ENCODE data around the gene NACC1.
"Not testable (repeated sequence)": the region's sequence is repeated elsewhere in the genome, so short reads cannot be mapped to it uniquely, and the experiment has no call there.

The NACC1 gene

DNA sequence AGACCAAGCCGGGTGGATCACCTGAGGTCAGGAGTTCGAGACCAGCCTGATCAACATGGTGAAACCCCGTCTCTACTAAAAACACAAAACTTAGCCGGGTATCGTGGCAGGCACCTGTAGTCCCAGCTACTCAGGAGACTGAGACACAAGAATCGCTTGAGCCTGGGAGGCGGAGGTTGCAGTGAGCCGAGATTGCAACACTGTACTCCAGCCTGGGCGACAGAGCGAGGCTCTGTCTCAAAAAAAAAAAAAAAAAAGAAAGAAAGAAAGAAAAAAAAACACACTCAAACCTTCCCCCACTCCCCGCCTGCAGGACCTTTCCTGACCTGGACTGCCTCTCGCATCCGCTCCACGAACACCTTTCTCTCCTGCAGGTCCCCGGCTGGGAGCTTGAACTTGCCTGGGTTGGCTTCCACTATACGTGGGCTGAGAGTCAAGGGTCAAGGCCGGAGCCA lies 31.1 kb downstream of the NACC1 start:
- not testable (repeated sequence) for DNase-seq

DNA sequence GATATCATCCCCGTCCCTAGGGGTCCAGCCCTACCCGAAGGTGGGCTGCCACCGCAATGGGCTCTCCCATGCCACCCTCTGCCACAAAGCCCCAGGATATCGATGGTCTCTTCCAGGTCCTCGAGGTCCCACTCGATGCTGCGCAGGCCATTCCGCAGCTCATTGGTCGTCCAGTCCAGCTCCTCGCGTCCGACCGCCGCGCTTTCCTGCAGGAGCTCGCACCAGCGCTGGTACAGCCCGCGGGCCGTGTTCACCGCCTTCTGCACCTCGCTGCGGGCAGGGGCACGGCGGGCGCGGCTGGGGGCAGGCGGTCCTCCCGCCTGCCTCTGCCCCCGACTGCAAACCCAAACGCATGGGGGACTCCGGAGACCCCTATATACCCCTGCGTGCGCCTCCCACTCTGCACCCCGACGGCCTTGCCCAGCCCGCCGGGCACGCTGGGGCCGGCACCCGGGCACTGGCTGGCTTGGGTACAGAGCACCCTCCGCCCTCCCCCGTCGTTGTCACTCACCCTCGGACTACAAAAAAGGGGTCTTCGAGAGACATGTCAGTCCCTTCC lies 31.6 kb downstream of the NACC1 start:
- peak; percentile 47 to 74 (median 58) for DNase-seq

- DNase-seq = peak; percentile 97 to 98 (median 98)
Observed at GRCh38 chr19:13150187-13150930, 32.3 kb downstream of the NACC1 start, which contains the start of the genes IER2 and STX10. Gene IER2, plus strand, starts transcription at chr19:13150411. Its CDS starts 2,776 bp downstream, at chr19:13153187. Gene STX10, minus strand, starts transcription at chr19:13150375. Its CDS starts 202 bp downstream, at chr19:13150173.

GRCh38 chr19:13150931-13151604 lies 33.0 kb downstream of the NACC1 start:
- DNase-seq = peak; percentile 15 to 54 (median 42)

- peak; percentile 99 for DNase-seq
Observed at GRCh38 chr19:13151605-13152355, 33.7 kb downstream of the NACC1 start.

DNA sequence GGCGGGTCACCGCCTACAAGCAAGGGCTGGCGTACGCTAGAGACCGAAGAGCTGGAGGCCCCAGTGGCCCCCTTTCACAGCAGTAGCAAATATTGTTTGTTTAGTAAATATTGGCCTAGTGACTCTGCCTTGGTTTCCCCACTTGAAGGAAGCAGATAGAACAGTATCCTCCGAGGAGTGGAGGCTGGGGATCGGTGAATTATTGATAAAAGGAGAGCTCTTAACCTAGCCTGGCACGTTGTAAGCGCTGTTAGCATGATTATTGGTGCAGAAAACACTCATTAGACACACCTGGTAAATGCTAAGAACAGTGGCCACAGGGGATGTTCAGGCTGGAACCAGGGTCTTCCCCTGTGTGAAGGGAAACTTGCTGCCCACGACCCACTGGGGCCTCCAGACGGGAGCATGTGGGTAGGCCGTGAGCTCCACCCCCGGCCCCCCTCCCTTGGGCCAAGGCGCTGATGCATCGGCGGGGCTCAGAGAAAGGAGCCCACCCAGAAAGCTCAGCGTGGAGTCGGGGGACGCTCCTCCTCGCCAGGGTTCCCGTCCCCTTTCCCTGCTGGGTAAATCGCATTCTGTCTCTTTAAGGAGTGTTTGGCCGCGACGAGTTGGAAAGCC lies 34.4 kb downstream of the NACC1 start:
- no peak for DNase-seq

DNA sequence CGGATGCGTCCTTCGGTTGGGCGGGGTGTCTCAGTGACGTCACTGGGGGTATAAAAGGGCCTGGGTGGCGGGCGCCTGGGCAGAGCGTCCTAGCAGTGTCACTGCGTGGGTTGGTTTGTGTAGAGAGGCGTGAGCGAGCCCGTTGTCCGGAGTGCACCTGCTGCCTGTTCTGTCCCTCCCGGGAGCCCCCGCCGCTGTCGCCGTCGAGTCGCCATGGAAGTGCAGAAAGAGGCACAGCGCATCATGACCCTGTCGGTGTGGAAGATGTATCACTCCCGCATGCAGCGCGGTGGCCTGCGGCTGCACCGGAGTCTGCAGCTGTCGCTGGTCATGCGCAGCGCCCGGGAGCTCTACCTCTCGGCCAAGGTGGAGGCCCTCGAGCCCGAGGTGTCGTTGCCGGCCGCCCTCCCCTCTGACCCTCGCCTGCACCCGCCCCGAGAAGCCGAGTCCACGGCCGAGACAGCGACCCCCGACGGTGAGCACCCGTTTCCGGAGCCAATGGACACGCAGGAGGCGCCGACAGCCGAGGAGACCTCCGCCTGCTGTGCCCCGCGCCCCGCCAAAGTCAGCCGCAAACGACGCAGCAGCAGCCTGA lies 35.0 kb downstream of the NACC1 start:
- peak; percentile 97 to 98 (median 98) for DNase-seq

GRCh38 chr19:13153569-13154240 lies 35.6 kb downstream of the NACC1 start:
- peak; percentile 33 to 70 (median 58) for DNase-seq

DNA sequence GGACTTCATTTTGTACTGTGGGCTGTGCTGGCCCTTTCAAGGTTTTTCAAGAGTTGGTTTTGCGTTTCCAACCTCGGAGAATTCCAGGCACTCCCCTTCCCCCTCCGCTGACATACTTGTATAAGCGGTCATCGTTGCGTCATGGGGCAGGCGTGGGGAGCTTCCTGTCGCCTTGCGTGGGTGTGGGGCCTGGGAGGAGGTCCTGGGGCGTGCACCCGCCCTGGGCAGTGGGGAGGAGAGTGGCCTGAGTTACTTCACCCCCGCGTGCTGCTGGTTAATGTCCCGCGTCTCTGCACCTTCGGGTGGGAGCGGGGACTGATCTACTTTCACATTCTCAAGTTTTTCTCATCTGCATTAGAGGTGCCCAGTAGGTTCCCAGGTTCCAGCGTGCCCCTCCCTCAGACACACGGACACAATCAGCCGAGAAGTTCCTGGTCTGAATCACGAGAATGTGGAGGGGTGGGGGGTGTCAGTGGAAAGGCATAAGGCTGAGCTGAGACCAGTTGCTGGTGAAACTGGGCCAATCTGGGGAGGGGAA lies 36.2 kb downstream of the NACC1 start:
- peak; percentile 96 to 99 (median 98) for DNase-seq

DNA sequence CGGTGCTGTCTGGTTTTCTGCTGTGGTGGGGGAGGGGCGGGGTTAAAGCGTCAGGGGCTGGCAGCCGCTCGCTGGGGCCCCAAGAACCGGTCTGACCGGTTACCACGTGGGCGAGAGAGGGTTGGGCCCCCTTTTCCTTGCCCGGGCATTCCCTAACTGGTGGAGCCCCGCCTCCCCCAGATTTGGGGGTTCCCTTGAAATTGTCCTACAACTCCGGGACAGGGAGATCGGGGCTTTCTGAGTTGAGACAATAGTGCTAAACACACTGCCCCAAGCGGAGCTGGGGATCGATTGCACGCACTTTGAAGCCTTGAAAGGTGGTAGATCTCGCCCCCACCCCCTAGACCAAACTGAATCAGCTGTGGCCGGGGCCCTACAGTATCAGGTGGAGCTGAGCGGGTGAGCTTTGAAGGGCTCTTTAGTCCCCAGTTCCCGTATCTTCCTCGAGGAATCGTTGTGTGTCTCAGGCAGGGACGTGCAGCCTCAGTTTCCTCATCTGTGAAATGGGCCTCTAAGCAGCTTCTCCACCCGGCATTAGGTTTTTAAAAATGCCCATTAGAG lies 36.9 kb downstream of the NACC1 start:
- DNase-seq = peak; percentile 67 to 77 (median 70)

GRCh38 chr19:13155472-13156359 lies 37.7 kb downstream of the NACC1 start:
- DNase-seq = peak; percentile 81 to 91 (median 85)

DNA sequence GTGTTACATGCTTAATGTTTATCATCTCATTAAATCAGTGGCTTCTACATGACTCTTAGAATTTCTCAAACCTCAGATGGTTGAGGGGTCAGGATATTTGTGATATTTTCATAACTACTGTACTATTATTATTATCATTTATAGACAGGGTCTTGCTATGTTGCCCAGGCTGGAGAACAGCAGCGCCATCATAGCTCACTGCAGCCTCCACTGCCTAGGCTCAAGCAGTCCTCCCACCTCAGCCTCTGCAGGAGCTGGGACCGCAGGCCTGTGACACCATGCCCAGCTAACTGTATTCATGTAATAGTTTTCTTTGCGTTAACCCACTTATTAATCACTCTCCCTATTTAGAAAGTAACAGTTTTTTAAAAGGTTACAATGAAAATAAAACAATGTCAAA lies 41.6 kb downstream of the NACC1 start:
- no peak for DNase-seq

DNA sequence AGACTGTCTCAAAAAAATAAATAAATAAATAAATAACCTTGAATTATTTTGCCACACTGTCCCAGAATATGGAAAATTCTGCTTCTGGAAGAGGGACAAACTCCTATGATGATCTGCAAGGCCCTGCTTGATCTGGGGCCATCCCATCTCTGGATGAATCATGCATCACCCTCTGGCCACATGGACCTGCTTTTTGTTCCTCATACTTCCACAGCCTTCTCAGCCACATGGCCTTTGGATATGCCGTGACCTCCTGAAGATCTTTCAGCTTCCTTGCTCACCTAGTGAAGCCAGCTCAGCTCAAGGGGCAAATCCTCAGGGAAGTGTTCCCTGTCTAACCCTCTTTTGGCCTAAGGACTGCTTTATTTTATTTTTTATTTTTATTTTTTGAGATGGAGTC lies 42.5 kb downstream of the NACC1 start:
- peak; percentile 64 to 78 (median 74) for DNase-seq

- DNase-seq = peak; percentile 90 to 95 (median 93)
Observed at GRCh38 chr19:13162724-13163608, 44.9 kb downstream of the NACC1 start.

DNA sequence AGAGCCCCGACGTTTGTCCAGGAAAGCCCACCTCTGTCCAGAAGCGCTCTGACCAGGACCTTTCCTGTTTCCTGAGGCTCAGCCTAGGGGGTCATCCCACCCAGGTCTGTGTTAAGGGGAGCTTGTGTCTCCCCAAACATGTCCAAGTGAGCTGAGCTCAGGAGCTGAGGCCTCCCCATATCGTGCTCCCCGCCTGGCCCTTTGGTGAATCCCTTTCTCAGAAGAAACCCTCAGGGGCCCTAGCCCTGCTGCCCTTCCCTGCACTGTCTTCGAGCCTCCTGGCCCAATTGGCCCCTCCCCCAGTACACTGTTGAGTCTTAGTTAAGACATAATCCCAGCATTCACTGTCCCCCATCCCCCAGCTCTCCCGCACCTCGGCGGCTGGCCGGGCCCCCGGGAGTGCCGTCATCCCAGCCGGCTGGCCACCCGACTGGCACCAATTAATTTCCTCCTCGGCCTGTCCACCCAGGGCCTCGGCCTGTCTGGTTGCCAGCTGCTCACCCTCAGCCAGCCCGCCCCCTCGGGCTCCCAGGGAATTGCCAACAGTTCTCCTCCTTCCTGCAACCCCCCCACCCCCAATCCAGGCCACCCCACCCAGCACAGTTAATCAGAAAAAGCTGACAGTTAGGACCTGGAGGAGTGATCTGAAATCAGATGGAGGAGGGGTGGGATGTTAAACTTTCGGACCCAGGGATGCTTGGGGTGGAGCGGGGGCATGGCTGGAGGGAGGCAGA lies 45.7 kb downstream of the NACC1 start:
- DNase-seq = peak; percentile 26 to 55 (median 30)

DNA sequence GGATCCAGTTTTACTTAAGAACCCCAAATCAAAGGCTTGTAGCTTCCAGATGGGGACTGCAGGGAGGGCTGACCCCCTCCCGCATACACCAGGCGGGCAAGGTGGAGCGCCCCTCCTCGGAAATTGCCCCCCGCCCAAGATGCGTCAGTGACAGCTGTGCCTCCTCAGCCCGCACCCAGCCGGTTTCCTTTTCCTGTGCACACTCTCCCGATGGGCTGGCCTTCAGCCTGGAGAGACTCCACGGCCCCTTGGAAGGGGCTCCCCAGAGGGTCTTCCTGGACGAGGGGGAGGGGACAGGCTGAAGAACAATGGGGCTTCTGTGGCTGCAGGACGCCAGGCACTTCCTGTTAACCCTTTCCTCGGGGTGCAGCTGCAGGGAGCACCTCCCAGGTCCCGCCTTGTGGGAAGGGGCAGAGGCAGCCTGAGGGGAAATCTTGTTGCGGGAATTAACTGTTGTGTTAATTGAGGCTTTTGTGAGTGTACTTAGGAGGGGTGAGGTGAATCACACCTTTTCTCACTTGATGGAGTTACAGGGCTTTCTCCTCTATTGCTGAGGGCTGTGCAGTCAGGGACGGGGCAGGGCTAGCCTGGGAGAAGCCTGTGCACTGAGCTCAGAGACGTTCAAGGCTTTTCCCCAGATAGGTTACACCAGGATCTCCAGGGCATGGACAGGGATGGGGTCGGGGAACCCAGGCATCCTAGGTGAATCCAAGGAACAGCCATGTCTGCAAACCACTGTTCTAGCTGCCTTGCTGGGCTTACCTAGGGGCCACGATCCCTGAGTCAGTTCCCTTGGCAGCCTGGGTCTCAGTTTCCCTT lies 46.5 kb downstream of the NACC1 start:
- no peak for DNase-seq

Data from suppressor macrophage (primary cell).